GM21529 (cell line): Measurements from ENCODE around the gene SYT13.
A peak's percentile ranks its signal among the peaks of the same experiment; 100 is the strongest.

Experiments
- ATAC-seq: cut with Tn5 transposase; IDR thresholded peaks from one replicate; pipeline ENCODE4 v1.9.1; 2021; ENCODE audit not compliant: unreplicated experiment

The SYT13 gene

GRCh38 chr11:45313171-45313865 lies 27.2 kb upstream of the SYT13 start:
- no peak for ATAC-seq

- no peak for ATAC-seq
Observed at GRCh38 chr11:45305874-45306623, 19.9 kb upstream of the SYT13 start.

- no peak for ATAC-seq
Observed at GRCh38 chr11:45304992-45305335, 18.8 kb upstream of the SYT13 start.

GRCh38 chr11:45304111-45304991 lies 18.2 kb upstream of the SYT13 start:
- peak; percentile 47 for ATAC-seq

- ATAC-seq, result no peak
Observed at GRCh38 chr11:45303316-45303715, 17.2 kb upstream of the SYT13 start.

GRCh38 chr11:45301537-45302246 lies 15.6 kb upstream of the SYT13 start:
- ATAC-seq, result no peak

- ATAC-seq, result no peak
Observed at GRCh38 chr11:45300715-45301114, 14.6 kb upstream of the SYT13 start.

GRCh38 chr11:45298718-45299117 lies 12.6 kb upstream of the SYT13 start:
- no peak for ATAC-seq

GRCh38 chr11:45296075-45296474 lies 9.9 kb upstream of the SYT13 start:
- ATAC-seq, result no peak

- ATAC-seq, result no peak
Observed at GRCh38 chr11:45294499-45294898, 8.4 kb upstream of the SYT13 start.

GRCh38 chr11:45293566-45294192 lies 7.5 kb upstream of the SYT13 start:
- peak; percentile 63 for ATAC-seq

- no peak for ATAC-seq
Observed at GRCh38 chr11:45290586-45290985, 4.4 kb upstream of the SYT13 start.

- no peak for ATAC-seq
Observed at GRCh38 chr11:45289369-45289768, 3.2 kb upstream of the SYT13 start.

GRCh38 chr11:45288339-45288738 lies 2.2 kb upstream of the SYT13 start:
- no peak for ATAC-seq

- ATAC-seq, result no peak
Observed at GRCh38 chr11:45287316-45287903, 1.3 kb upstream of the SYT13 start.

- no peak for ATAC-seq
Observed at GRCh38 chr11:45285250-45285828, 802 bp downstream of the SYT13 start.

- no peak for ATAC-seq
Observed at GRCh38 chr11:45282081-45282480, 4.1 kb downstream of the SYT13 start.

- ATAC-seq, result no peak
Observed at GRCh38 chr11:45280449-45280848, 5.7 kb downstream of the SYT13 start.

- no peak for ATAC-seq
Observed at GRCh38 chr11:45279645-45280044, 6.5 kb downstream of the SYT13 start.

GRCh38 chr11:45278714-45279113 lies 7.4 kb downstream of the SYT13 start:
- no peak for ATAC-seq
